GM21619 (cell line): ENCODE data around the gene PNMA8B.
"Not testable (repeated sequence)": the region's sequence is repeated elsewhere in the genome, so short reads cannot be mapped to it uniquely, and the experiment has no call there.

Source experiments
- ATAC-seq: cut with Tn5 transposase; IDR thresholded peaks from one replicate; pipeline ENCODE4 v1.9.1; 2021; ENCODE audit not compliant: unreplicated experiment

Gene PNMA8B, protein sequence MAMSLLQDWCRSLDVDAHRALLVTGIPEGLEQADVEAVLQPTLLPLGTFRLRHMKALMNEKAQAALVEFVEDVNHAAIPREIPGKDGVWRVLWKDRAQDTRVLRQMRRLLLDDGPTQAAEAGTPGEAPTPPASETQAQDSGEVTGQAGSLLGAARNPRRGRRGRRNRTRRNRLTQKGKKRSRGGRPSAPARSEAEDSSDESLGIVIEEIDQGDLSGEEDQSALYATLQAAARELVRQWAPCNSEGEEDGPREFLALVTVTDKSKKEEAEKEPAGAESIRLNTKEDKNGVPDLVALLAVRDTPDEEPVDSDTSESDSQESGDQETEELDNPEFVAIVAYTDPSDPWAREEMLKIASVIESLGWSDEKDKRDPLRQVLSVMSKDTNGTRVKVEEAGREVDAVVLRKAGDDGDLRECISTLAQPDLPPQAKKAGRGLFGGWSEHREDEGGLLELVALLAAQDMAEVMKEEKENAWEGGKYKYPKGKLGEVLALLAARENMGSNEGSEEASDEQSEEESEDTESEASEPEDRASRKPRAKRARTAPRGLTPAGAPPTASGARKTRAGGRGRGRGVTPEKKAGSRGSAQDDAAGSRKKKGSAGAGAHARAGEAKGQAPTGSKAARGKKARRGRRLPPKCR

DNA sequence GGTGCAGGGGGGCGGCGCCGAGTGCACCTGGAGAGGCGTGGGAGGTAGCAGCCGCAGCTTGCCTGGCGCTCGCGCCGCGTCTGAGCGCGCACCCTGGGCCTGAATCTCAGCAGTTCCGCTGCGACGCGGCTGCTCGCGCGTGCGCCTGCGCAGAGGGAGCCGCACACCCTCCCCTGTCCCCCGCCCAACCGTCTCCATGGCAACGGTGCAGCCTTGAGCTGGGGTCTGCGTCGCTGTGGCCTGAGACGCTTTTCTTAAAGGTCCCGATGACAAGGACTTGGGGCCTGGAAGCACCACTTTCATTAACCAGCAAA is at the start of gene PNMA8B:
PNMA8B (minus strand) TSS at position 82 of the 314 bp plus-strand sequence. CDS start 402 bp downstream, outside the sequence.
- no peak for ATAC-seq

DNA sequence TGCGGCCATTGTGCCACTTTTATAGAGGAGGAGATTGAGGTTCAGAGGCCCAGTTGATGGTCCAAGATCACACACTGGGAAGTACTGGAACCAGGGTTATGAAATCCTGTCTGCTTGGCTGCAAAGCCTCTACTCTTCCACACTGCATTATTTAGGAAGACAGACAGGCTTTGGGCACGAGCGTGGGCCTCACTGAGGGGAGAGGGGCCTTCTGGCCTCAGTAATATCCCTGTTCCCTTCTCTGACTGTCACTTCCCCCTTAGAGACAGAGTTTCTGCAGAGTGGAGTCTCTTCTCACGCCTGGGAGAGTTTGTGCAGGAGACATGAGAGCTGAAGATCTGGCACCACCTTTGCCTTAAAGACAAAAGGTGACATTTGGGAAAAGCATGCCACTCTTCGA is 49.0 kb upstream of the PNMA8B start:
- no peak for ATAC-seq

DNA sequence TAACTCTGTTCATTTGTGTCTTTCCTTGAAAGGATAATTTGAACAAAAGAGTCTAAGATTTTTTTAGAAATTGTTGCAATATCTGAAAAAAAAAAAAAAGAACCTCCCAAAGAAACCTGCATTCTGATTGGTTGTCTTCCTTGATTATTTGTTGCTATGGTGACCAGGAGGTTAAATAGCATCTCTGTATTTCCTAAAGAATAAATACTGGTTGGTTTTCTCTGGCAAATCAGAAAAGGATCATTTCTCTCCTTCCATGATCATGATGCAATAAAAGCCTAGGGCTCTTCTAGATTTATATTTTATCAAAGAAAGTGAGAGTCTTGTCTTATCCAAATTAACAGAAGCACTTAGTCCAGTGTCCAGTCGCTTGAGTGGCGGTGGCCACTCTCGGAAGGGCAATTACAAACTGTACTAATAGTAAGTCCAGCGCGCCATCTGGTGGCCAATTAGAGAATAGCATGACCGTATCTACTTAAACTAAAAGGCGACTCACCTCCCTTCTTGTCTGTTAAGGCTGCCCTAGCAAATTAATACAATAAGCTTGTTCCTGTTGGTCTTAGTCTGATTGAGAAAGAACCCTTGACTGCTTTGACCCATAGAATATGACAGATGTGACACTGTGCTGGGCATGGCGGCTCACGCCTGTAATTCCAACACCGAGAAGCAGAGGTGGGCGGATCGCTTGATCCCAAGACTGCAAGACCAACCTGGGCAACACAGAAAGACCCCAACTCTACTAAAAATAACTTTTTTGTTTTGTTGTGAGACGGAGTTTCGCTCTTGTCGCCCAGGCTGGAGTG is 47.0 kb upstream of the PNMA8B start:
- ATAC-seq = no peak

DNA sequence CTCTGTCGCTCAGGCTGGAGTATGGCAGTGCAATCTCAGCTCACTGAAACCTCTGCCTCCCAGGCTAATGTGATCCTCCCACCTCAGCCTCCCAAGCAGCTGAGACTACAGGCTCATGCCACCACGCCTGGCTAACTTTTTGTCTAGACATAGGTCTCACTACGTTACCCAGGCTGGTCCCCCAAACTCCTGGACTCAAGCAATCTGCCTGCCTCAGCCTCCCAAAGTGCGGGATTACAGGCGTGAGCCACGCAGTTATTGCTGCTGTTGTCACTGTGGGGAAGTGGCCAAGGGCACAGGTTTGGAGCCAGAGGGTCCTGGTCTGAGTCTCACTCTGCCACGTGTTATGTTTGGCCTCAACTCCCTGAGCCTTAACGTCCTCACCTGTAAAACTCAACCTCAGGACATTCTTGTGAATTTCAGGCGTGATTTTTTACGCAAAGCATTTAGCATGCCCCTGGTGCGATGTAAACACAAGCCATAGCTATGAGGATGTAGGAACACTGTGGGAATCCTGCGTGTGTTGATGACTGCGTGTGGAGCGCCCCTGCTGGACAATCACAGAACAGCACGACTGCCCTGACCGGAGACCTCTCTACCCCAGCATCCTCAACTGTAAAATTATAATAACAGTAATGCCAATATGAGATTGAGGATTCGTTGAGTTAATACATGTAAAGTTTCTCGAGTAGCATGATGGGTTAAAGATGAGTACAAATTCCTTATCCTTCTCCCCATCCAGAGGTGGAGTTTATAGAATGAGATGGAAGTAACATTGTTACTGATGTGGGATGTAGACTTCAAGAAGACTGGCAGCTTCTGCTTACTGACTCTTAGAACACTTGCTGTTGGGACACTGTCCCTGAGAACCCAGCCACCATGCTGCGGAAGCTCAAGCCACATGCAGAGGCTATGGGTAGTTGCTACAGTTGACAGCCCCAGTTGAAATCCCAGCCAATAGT is 41.8 kb upstream of the PNMA8B start:
- no peak for ATAC-seq

DNA sequence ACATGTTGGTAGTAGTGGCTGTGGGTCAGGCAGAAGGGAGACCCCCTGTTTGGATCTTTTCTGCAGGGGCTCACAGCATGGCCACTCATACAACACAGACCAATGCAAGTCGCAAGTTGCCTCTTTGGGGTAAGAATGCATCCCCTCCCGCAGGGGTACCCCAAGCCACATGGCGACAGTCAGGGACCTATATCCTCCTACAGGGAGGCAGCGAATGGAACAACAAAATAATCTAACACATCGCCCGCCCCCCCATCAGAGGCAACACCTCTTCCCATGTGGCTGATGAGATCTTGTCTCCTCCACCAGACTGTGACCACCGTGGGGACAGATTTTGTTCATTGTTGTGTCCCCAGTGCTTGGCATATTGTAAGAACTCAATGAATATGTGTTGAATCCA is 40.7 kb upstream of the PNMA8B start:
- no peak for ATAC-seq

DNA sequence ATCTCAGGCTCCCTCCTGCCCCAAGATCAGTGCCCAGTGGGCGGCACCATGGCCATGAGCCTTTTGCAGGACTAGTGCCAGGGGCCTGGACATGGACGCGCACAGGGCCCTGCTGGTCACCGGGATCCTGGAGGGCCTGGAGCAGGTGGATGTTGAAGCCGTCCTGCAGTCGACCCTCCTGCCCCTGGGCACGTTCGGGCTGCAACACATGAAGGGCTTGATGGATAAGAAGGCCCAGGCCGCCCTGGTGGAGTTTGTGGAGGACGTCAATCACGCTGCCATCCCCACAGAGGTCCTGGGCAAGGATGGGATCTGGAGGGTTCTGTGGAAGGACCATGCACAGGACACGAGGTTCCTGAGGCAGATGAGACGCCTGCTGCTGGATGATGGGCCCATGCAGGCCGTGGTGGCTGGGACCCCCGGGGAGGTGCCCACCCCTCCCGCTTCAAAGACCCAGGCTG is 38.0 kb upstream of the PNMA8B start:
- ATAC-seq = no peak

DNA sequence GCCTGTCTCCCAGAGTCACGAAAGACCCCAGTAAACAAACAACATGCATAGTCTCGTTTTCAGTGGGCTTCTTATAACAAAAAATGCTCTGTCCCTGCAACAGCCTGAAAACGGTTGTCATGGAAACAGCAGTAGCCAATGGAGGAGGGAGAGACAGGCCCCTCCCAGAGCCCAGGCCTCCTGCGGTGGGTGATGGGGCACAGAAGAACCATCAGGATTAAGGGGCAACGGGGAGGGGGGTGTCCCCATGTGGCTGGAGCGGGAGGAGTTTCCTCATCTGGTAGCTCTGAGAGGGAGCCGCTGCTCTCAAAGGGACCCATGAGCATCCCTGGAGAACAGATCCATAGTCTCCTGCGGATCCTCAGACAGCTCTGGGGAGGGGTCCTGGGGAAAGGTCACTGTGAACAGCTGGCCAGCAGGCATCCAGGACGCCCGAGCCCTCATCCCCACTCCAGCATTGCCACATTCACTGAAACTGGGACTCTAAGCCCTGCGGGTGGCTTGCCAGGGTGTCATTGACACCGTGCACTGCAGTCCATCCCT is 37.5 kb upstream of the PNMA8B start:
- ATAC-seq = no peak

DNA sequence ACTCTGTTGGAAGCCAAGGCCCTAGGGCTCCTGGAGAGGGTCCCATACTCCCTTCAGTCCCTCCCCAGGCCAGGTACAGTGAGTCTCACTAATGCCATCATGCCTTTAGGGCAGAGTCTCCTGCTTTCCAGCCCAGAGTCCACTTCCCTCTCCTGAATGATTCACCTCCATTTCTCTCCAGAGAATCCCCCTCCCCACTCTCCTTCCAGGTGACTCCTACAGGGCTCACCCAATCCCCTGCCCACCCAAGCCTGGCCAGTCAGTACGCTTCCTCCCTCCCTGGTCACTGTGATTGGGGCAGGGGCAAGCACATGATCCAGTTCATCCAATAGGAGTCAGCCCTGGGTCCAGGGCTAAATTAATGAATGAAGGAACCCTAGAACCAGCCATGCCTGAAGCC is 35.0 kb upstream of the PNMA8B start:
- no peak for ATAC-seq

DNA sequence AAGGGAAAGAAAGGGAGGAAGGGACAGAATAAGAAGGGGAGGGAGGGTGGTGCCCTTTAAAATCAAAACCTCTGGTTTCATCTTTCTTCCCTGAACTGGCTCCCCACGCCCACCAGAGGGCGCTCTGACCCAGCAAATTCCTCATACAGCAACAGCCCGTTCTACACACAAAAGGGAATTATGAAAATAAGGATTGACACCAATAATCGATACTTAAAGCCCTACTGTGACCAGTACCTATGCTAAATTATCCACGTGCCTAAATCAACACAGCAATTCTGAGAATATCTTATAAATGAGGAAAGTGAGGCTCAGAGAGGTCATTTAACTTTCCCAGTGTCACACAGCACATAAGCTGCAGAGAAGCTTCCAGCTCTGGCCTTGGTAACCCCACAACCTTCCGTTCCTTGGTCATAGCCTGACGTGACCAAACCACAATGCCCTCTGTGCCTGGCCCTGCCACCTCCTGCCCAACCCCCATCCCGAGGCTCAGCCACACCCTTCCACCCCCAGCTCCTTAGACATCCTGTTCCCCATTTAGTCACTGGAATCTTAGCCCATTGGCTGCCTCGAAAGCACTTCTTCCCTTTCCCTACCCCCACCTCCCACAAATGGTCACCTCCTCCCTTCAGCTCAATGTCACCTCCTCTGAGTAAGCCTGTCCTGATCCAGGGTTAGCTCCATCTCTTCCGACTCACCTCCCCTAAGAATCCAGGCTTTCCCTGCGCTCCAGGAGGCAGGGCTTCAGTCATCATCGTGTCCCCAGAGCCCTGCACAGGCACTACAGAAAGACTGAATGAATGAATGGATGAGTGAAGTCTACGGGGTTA is 34.2 kb upstream of the PNMA8B start:
- no peak for ATAC-seq

DNA sequence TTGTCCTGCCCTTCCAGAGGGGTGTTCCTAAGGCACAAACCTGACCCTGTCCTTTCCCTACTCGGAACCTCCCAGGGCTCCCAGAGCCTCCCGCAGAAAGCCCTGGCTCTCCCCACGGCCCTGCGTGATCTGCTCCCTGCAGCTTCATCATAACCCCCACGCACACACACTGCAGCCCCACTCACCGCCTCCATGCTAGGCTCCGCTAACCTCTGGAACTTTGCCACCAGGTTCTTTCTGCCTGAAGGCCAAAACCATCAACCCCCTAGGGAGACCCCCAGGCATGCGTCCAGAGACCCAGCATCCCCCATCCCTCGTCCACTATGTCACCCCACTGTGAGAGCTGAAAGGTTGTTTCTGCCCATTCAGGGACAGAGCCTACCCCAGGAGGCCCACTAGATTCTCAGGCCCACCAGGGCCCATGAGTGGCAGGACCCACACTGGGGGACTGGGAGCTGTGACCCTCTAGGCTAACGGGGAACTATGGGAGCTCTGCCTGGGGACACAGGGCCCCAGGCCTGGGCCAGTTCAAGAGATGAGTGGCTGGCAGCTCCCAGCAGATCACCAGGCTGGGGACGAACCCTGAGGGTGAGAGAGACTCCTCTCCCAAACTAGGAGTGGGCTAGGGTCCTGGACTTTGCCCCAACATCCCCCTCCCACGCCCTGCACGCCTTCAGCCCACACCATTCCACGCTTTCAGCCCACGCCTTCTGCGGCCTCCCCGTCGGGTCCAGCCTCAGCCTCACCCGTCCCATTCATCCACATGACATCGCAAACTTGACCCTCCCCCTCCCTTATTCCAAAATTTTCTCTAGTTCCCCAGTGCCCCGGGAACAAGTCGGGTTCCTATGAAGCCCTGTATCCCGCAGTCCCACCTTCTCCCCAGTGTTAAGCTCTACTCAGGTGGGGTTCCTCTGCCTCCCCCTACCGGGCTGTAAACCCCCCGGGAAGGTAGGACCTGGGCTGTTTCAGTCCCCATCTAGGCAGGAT is 33.2 kb upstream of the PNMA8B start:
- no peak for ATAC-seq

DNA sequence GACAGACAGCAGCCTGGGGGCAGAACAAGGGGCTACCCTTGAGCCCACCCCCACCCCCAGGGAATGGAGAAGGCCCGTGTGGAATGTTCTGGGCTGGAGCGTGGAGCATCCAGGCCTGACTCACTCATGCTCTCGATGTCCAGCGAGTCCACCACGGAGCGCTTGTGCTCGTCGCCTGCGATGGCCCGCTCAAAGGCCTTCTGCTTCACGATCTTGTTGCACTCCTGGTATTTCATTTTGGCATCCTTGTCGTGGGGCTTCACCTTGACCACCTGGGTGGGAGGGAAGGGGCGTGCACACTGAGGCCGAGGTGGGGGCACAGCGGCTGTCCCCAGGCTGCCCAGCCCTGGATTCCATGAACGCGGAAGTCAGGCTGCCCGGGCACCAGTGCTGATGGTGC is 31.1 kb upstream of the PNMA8B start:
- not testable (repeated sequence) for ATAC-seq

DNA sequence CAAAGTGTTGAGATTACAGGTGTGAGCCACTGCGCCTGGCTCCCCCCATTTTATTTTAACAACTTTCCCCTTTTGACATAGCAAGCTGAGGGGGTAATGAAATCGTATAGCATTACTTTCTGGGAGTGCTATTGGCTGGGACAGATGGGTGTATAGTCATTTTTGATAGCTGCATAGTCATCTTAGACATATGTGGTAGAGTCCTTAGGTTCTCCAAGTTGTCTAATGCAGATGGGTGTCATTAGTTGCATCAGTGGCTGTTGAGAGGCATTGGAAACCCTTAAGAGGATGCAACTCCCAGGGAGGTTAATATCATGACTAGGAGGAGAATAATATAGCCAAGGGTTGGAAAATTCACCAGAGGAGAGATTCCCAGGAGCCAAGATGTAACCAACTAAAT is 28.6 kb upstream of the PNMA8B start:
- no peak for ATAC-seq

DNA sequence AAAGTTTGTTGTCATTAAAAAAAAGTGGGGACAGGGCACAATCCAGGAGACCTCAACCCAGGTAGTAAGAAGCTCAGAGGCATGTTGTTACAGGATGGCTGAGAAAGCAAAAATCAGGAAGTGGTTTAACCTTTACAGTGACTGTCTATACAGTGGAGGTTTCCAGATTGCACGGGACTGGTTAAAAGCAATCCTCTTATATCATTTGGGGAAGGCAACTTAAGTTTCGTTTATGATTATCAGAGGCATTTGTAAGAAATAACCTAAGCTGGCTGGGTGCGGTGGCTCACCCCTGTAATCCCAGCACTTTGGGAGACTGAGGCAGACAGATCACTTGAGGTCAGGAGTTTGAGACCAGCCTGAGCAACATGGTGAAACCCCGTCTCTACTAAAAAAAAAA is 27.3 kb upstream of the PNMA8B start:
- not testable (repeated sequence) for ATAC-seq

DNA sequence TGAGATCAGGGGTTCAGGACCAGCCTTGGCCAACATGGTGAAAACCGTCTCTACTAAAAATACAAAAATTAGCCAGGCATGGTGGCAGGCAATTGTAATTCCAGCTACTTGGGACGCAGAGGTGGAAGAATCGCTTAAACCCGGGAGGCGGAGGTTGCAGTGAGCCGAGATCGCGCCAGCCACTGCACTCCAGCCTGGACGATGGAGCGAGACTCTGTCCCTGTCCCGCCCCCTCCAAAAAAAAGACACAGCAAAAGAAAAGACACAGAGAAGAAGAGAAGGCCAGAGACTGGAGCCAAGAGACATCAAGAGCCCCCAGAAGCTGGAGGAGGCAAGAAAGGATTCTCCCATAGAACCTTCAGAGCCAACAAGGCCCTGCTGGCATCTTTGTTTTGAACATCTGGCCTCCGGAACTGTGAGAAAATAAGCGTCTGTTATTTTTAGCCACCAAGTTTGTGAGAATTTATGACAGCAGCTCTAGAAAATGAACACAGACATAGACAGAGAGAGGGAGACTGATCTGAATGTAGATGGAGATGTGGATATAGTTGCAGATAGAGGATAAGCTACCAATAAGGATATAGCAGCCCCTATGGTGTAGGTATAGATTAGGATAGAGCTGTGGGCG is 25.7 kb upstream of the PNMA8B start:
- no peak for ATAC-seq

DNA sequence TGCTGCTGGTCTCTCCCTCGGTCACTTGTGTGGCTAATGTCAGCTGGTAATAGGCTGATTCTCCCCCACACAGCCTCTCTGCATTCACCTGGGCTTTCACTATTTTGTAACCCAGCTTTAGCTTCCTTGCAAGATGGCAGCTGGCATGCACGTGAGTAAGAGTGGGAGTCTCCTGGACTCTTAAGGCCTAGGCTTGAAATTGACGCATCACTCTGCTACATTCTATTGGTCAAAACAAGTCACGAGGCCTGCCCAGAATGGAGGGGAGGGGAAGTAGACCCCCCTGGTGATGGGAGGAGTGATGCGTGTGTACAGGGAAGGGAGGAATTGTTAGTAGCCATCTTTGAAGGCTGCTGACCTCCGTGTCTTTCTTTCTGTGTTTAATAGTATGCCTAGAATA is 24.9 kb upstream of the PNMA8B start:
- no peak for ATAC-seq

DNA sequence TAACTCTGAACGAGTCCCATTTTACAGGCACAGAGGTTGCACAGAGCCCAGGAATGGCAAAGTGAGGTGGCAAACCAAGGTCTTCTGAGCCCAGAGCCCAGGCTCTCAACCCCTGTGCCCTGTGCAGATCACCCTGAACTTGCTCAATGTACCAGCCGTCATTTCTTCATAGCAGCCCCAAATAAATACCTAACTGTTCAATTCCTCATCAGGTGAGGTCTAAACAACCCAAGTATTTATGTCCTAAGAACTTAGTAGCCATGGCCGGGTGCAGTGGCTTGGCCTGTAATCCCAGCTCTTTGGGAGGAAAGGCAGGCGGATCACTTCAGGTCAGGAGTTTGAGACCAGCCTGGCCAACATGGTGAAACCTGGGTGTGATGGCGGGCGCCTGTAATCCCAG is 21.8 kb upstream of the PNMA8B start:
- no peak for ATAC-seq

DNA sequence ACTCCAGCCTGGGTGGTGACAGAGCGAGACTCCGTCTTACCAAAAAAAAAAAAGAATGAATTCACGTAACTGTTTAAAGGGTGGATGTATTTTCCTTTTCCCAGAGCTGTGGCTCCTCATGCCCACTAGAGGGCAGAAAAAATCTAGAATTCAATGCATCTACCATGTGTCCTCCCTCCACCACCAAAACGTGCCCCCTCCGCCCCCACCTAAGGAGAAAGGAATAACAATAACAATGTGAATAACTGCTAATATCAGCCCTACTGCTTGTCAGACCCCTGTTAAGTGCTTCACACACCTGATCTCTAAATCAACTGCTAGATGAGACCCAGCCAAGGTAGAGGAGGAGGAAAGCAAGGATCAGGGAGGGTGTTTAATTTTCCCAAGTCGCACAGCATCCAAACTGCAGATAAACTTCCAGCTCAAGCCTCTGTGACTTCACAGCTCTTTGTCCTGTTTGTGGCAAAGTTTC is 20.2 kb upstream of the PNMA8B start:
- ATAC-seq = no peak

DNA sequence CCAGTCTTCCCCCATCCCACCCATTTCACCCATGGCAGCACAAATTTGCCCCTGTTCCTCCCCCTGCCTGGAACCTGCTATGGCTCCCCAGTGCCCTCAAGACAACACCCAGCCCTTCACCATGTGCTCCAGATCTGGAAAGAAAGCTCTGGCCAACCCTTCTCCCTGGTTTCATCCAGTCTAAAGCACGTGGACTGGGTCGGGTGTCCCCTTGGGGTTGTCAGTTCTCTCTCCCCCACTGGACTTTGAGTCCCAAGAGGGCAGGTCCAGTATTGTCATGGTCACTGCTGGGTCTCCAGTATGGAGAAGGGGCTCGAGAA is 19.6 kb upstream of the PNMA8B start:
- no peak for ATAC-seq
